Omental fat pad (tissue), 4 donors: Measurements from ENCODE around the gene SAG. TPM values are rescaled to one million over a fixed set of nuclear protein-coding genes. Genes with fewer than 3 reads are reported as not detected.

Source experiments
- ATAC-seq: fragments of 150-250 bp; one replicate; pipeline ENCODE4 v1.9.1; 2016; ENCODE audit warnings: mild to moderate bottlenecking, moderate library complexity; ENCODE audit not compliant: low FRiP score
- DNase-seq: peaks from one replicate; pipeline ENCODE4 v3.0.0-alpha.2; 2019; ENCODE audit warnings: low spot score
- total RNA-seq, 4 donors: library from RNA; depleted of rRNA; stranded (reverse); fragments of >200 nt; gene quantifications; one replicate each; pipeline ENCODE4 v1.1.0, GENCODE V29; 2016
- TF ChIP-seq, protein P1 (sequence below), 3 donors: fragments of 450-650 bp; IDR thresholded peaks; one replicate each; pipeline ENCODE4 v1.5.1; 2016 to 2017; ENCODE audit warnings: antibody characterized with exemption in 3 of 3, mild to moderate bottlenecking in 3 of 3, moderate library complexity in 2 of 3

Gene SAG
- total RNA-seq, 4 donors from 2014 or later = 0.09 TPM; not detected in 3

DNA sequence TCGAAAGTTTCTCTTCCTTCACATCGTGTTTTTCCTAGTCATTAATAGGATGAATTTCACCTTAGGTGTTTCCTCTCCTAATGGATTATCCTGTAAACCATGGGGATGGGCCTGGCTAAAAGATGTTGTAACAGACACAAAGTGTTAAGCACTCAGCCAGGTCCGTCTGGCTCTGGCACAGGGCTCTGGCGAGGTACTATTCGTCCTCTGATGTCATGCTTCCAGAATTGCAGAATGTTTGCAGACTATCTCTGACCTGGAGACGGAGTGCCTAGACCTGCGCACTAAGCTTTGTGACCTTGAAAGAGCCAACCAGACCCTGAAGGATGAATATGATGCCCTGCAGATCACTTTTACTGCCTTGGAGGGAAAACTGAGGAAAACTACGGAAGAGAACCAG is 42.9 kb upstream of the SAG start:
- TF ChIP-seq, protein P1, sequence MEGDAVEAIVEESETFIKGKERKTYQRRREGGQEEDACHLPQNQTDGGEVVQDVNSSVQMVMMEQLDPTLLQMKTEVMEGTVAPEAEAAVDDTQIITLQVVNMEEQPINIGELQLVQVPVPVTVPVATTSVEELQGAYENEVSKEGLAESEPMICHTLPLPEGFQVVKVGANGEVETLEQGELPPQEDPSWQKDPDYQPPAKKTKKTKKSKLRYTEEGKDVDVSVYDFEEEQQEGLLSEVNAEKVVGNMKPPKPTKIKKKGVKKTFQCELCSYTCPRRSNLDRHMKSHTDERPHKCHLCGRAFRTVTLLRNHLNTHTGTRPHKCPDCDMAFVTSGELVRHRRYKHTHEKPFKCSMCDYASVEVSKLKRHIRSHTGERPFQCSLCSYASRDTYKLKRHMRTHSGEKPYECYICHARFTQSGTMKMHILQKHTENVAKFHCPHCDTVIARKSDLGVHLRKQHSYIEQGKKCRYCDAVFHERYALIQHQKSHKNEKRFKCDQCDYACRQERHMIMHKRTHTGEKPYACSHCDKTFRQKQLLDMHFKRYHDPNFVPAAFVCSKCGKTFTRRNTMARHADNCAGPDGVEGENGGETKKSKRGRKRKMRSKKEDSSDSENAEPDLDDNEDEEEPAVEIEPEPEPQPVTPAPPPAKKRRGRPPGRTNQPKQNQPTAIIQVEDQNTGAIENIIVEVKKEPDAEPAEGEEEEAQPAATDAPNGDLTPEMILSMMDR (IDR thresholded peaks at IDR 0.05) = no peak
- ATAC-seq = no peak
- DNase-seq = no peak

DNA sequence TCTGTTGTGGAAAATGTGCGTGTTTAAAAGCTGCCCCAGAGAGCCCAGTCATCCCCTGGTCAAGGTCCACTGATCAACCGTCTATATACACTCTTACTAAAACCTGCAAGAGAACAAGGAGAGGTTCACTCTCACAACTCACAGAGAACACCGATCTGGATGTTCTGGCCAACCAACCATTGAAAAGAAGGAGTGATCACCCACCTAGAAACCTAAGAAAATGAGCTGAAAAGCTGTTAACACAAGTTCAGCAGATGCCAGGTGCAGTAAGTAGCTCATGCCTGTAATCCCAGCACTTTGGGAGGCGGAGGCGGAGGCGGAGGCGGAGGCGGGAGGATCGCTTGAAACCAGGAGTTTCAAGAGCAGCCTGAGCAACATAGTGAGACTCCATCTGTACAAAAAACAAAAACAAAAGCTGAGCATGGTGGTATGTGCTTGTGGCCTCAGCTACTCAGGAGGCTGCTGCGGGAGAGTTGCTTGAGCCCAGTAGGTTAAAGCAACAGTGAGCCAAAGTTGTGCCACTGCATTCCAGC is 41.7 kb upstream of the SAG start:
- DNase-seq (no peak), ATAC-seq (no peak)
- TF ChIP-seq, protein P1 (IDR thresholded peaks at IDR 0.05) = no peak

DNA sequence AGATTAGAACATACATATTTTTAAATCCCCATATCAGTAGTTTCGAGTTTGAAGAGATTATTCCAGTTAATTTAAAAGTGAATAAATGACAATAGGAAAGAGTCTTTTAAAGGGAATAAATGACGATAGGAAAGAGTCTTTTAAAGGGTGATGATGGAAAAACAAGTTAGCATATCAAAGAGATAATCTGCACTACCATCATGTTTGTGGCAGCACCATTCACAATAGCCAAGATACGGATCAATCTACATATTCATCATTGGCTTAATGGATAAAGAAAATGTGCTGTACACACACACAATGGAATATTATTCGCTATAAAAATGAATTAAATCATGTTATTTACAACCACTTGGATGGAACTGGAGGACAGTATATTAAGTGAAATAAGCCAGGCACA is 41.1 kb upstream of the SAG start:
- ATAC-seq = no peak
- TF ChIP-seq, protein P1 (IDR thresholded peaks at IDR 0.05) = no peak
- DNase-seq = no peak

DNA sequence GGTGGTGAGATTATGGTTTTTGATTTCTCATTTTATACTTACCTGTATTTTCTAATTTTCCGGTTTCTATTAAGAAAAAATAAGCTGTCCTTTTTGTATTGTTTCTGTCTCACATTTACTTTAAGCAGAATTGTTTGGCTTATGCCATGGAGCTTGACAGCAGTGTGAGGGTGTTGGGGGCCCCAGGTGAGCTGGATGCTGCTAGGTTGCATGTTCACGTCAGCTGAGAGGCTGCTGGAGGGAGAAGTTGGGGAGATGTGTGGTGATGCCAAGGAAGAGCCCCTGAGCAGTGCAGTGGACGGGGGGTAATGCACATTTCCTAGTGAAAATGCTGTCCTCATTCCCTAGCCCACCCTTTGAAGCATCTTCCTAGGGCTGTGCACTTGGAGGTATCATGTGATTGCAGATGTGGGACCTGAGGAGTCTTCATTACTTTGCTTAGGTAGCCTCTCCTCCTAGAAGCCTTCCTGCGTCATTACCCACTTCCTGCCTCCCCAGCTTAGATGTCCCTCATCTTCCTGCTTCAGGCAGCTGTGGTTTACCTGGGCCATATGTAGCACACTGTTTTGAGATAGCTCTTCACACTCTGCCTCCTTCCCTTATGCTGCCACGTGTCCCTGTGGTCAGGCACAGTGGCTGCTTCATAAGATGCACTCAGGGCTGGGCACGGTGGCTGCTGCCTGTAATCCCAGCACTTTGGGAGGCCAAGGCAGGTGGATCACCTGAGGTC is 39.9 kb upstream of the SAG start:
- TF ChIP-seq, protein P1 (IDR thresholded peaks at IDR 0.05) = no peak
- ATAC-seq = peak; percentile 44
- no peak for DNase-seq

DNA sequence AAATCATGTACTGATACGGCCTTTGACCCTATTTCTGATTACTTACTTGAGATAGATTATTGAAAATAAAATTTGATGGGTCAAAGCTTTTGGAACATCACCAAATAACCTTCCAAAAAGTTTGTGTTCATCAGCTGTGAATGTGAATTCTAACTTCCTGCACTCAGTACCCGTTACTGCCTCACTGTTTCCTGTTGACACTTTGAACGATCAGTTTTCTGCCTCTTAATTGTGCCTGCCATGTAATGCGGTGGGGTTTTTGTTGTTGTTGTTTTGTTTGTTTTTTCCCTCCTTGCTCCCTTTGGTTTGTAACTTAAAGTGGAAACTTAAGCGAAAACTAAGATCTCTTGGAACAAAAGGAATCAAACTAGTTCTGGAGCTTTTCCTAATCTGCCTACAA is 37.2 kb upstream of the SAG start:
- no peak for DNase-seq
- TF ChIP-seq, protein P1 (IDR thresholded peaks at IDR 0.05) = no peak
- no peak for ATAC-seq

DNA sequence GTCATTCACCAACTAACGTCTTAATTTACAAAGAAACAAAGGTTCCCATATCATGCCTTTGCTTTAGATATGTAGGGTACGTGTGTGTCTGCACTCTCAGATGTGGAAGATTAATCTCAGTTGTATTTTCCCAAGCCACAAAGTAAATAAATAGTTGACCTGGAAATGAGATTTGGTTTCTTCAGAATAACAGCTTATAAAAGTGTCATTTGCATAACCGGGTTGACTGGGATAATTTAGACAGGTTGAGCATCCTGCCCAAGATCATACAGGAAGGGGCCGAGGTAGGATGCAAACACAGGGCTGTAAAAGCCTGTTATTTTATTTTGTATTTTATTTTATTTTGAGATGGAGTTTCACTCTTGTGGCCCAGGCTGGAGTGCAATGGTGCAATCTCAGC is 36.7 kb upstream of the SAG start:
- ATAC-seq (no peak), DNase-seq (no peak)
- TF ChIP-seq, protein P1 (IDR thresholded peaks at IDR 0.05) = no peak

DNA sequence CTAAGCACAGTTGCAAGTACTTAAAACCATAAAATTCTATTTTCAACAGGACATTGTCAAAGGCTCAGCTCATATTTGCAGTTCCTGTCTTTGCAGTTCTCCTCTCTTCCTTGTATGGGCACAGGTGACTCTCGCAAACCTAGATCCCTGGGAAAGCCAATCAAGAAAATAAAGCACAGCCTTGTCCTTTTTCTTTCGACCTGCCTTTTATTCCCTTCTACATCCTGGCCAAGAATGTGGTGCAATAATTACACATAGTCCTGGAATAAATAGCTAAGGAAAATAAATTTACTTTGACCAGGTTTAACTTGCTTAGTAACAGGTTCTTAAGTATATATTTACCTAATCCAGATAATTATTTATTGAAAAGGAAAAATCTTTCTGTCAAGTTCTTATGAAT is 35.9 kb upstream of the SAG start:
- TF ChIP-seq, protein P1 (IDR thresholded peaks at IDR 0.05) = no peak
- DNase-seq (no peak), ATAC-seq (no peak)
